ENCODE data around the gene PDE4D. TPM values are rescaled to one million over a fixed set of nuclear protein-coding genes. Genes with fewer than 3 reads are reported as not detected.

PDE4D gene
- total RNA-seq, 1 donor from 2014 or later = 11.8 TPM

- no peak for DNase-seq (ENCODE audit: low read depth, low spot score)
- Mint-ChIP-seq H3K4me3 (no peak overlapping the region), H3K36me3 (ENCODE audit: low read depth) (no peaks in the 10 kb centered on the region), H3K4me1 (peaks cover 3% of the 10 kb centered on the region), H3K27me3 (ENCODE audit: low read depth) (peaks cover 4% of the 10 kb centered on the region), H3K9me3 (no peaks in the 10 kb centered on the region), H3K27ac (ENCODE audit: unreplicated experiment) (no peak overlapping the region)
- no peak for TF ChIP-seq CTCF (conservative IDR thresholded peaks at IDR 0.05)
Measured at GRCh38 chr5:59779453-59779852, 114.1 kb downstream of the PDE4D start.

GRCh38 chr5:59777028-59777427, 116.5 kb downstream of the PDE4D start:
- peaks cover 4% of the 10 kb centered on the region for H3K27me3 Mint-ChIP-seq (ENCODE audit: low read depth)
- no peaks in the 10 kb centered on the region for H3K36me3 Mint-ChIP-seq (ENCODE audit: low read depth)
- no peak overlapping the region for H3K27ac Mint-ChIP-seq (ENCODE audit: unreplicated experiment)
- H3K4me3 Mint-ChIP-seq = no peak overlapping the region
- no peaks in the 10 kb centered on the region for H3K9me3 Mint-ChIP-seq
- no peak for DNase-seq (ENCODE audit: low read depth, low spot score)
- no peak for TF ChIP-seq CTCF (conservative IDR thresholded peaks at IDR 0.05)
- H3K4me1 Mint-ChIP-seq = peaks cover 3% of the 10 kb centered on the region

- no peak overlapping the region for H3K27ac Mint-ChIP-seq (ENCODE audit: unreplicated experiment)
- no peak for DNase-seq (ENCODE audit: low read depth, low spot score)
- peaks cover 7% of the 10 kb centered on the region for H3K27me3 Mint-ChIP-seq (ENCODE audit: low read depth)
- no peaks in the 10 kb centered on the region for H3K9me3 Mint-ChIP-seq
- no peak for TF ChIP-seq CTCF (conservative IDR thresholded peaks at IDR 0.05)
- H3K4me1 Mint-ChIP-seq = peaks cover 14% of the 10 kb centered on the region
- no peaks in the 10 kb centered on the region for H3K36me3 Mint-ChIP-seq (ENCODE audit: low read depth)
- no peak overlapping the region for H3K4me3 Mint-ChIP-seq
Measured at GRCh38 chr5:59773294-59773693, 120.2 kb downstream of the PDE4D start.

- no peak overlapping the region for H3K4me3 Mint-ChIP-seq
- DNase-seq (ENCODE audit: low read depth, low spot score) = no peak
- H3K27ac Mint-ChIP-seq (ENCODE audit: unreplicated experiment) = no peak overlapping the region
- peaks cover 12% of the 10 kb centered on the region for H3K27me3 Mint-ChIP-seq (ENCODE audit: low read depth)
- TF ChIP-seq CTCF (conservative IDR thresholded peaks at IDR 0.05) = no peak
- no peaks in the 10 kb centered on the region for H3K9me3 Mint-ChIP-seq
- H3K4me1 Mint-ChIP-seq = peaks cover 19% of the 10 kb centered on the region
- H3K36me3 Mint-ChIP-seq (ENCODE audit: low read depth) = no peaks in the 10 kb centered on the region
Measured at GRCh38 chr5:59772757-59773156, 120.8 kb downstream of the PDE4D start.

- Mint-ChIP-seq H3K36me3 (ENCODE audit: low read depth) (no peaks in the 10 kb centered on the region), H3K27ac (ENCODE audit: unreplicated experiment) (no peak overlapping the region), H3K4me1 (peaks cover 24% of the 10 kb centered on the region), H3K27me3 (ENCODE audit: low read depth) (peaks cover 15% of the 10 kb centered on the region), H3K4me3 (no peak overlapping the region), H3K9me3 (no peaks in the 10 kb centered on the region)
- no peak for TF ChIP-seq CTCF (conservative IDR thresholded peaks at IDR 0.05)
- no peak for DNase-seq (ENCODE audit: low read depth, low spot score)
Measured at GRCh38 chr5:59772206-59772605, 121.3 kb downstream of the PDE4D start.

GRCh38 chr5:59770953-59771352, 122.6 kb downstream of the PDE4D start:
- Mint-ChIP-seq H3K4me1 (peaks cover 32% of the 10 kb centered on the region), H3K36me3 (ENCODE audit: low read depth) (no peaks in the 10 kb centered on the region), H3K9me3 (no peaks in the 10 kb centered on the region), H3K4me3 (no peak overlapping the region), H3K27me3 (ENCODE audit: low read depth) (peaks cover 23% of the 10 kb centered on the region), H3K27ac (ENCODE audit: unreplicated experiment) (no peak overlapping the region)
- TF ChIP-seq CTCF (conservative IDR thresholded peaks at IDR 0.05) = no peak
- DNase-seq (ENCODE audit: low read depth, low spot score) = no peak
